ENCODE measurements around the gene SYT4.
A peak's percentile ranks its signal among the peaks of the same experiment; 100 is the strongest.

GRCh38 chr18:43277164-43277600, at the start of gene SYT4:
- TF ChIP-seq CTCF (IDR thresholded peaks at IDR 0.05; ENCODE audit: poor library complexity): peak; percentile 4
- no peak for TF ChIP-seq EZH2phosphoT487 (IDR thresholded peaks at IDR 0.05; ENCODE audit: low read depth, severe bottlenecking, unreplicated experiment)
